Measurements from ENCODE around the gene SLC8A1.

- no peak for TF ChIP-seq POLR2A (IDR thresholded peaks at IDR 0.05; ENCODE audit: low read length)
- no peak for TF ChIP-seq GATA1 (IDR thresholded peaks at IDR 0.05; ENCODE audit: low read depth, low read length)
These were observed 282.5 kb downstream of the SLC8A1 start for GRCh38 chr2:40169430-40169829.

All from erythroblast (primary cell).